GM13976 (cell line): ENCODE measurements around the gene POLE.

Experiments
- DNase-seq: peaks from one replicate; pipeline ENCODE4 v3.0.0; 2012; ENCODE audit warnings: low spot score
- in situ Hi-C: fragments of 300-500 bp; cut with MboI; formaldehyde crosslinking; loops from one replicate; pipeline ENCODE4 v1.12.0; 2022; ENCODE audit warnings: low sequenced_read_pairs, mixed read lengths, inconsistent platforms; ENCODE audit not compliant: unreplicated experiment
- TF ChIP-seq, protein P1 (sequence below): IDR thresholded peaks from 2 replicates; pipeline ENCODE4 v1.5.1; 2012; ENCODE audit warnings: borderline replicate concordance, mild to moderate bottlenecking; ENCODE audit not compliant: insufficient read depth; ENCODE audit errors: extremely low read depth, missing control alignments, control extremely low read depth

Gene POLE

DNA sequence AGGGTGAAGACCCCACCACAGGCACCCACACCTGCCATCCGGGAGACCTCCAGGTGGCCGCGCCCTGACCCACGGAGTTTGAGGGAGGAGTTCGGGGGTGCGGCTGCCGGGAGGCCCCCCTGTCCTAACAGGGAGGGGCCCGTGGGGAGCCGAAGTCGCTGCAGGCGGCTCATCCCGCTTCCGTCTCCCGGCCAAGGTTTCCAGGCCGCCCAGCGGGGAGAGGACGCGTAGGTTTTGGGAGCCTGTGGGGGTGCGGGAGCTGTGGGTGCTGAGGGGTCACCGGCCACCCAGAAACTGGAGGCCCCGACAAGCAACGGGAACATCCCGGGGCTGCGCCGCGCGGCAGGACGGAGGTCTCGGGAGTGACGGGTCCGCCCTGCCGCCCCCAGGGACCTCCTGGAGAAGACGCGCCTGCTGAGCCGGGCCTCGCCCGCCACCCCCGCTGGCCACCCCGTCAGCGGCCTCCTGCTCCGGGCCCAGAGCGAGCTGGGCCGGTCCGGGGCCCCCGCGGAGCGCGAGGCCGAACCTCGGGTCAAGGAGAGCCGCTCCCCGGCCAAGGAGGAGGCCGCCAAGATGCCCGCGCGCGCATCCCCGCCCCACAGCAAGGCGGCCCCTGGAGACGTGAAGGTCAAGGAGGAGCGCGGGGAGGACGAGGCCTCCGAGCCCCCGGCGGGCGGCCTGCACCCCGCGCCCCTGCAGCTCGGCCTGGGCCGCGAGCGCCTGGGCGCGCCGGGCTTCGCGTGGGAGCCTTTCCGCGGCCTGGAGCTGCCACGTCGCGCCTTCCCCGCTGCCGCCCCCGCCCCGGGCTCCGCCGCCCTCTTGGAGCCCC is 104.3 kb downstream of the POLE start:
- no peak for DNase-seq
- TF ChIP-seq, protein P1, sequence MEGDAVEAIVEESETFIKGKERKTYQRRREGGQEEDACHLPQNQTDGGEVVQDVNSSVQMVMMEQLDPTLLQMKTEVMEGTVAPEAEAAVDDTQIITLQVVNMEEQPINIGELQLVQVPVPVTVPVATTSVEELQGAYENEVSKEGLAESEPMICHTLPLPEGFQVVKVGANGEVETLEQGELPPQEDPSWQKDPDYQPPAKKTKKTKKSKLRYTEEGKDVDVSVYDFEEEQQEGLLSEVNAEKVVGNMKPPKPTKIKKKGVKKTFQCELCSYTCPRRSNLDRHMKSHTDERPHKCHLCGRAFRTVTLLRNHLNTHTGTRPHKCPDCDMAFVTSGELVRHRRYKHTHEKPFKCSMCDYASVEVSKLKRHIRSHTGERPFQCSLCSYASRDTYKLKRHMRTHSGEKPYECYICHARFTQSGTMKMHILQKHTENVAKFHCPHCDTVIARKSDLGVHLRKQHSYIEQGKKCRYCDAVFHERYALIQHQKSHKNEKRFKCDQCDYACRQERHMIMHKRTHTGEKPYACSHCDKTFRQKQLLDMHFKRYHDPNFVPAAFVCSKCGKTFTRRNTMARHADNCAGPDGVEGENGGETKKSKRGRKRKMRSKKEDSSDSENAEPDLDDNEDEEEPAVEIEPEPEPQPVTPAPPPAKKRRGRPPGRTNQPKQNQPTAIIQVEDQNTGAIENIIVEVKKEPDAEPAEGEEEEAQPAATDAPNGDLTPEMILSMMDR = no peak
- in situ Hi-C loops = no loop called here

DNA sequence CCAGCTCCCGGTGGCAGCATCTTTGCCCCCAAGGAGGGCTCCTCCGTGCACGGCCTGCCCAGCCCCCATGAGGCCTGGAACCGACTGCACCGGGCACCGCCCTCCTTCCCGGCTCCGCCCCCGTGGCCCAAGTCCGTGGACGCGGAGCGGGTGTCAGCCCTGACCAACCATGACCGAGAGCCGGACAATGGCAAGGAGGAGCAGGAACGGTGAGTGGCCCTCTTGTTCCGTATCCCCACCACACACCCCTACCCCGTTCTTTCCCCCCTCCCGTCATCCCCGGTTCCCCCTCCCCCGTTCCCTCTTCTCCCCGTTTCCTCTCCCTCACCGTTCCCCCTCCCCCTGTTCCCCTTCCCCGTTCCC is 105.1 kb downstream of the POLE start:
- TF ChIP-seq, protein P1 = no peak
- in situ Hi-C loops = no loop called here
- no peak for DNase-seq

DNA sequence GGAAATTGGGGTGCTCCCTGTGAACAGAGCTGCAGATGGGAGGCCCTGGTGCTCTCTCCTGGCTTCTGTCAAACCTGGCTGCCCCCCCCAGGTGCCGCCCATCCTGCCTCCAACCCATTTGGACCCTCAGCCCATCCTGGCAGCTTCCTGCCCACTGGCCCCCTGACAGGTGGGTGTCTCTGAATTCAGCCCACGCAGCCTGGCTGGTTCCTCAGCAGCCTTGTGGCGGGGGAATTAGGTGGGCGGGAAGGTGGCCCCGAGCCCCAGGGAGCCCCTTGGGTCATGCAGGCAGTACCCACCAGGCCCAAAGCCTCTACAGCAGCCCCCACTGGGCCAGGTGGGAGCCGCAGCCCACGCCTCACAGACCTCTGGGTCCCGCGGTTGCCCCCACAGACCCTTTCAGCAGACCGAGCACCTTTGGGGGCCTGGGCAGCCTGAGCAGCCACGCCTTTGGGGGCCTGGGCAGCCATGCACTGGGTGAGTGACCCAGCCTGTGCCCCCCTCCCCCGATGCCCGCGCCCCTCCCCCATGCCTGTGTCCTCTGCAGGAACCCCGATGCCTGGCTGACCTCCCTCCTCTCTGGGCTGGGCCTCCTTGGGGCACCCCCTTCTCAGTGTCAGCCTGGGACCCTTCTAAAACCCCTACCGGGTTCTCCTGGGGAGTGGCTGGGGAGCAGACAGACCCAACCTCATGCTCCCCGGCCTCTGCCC is 105.6 kb downstream of the POLE start:
- in situ Hi-C loops = no loop called here
- no peak for DNase-seq
- TF ChIP-seq, protein P1 = no peak

DNA sequence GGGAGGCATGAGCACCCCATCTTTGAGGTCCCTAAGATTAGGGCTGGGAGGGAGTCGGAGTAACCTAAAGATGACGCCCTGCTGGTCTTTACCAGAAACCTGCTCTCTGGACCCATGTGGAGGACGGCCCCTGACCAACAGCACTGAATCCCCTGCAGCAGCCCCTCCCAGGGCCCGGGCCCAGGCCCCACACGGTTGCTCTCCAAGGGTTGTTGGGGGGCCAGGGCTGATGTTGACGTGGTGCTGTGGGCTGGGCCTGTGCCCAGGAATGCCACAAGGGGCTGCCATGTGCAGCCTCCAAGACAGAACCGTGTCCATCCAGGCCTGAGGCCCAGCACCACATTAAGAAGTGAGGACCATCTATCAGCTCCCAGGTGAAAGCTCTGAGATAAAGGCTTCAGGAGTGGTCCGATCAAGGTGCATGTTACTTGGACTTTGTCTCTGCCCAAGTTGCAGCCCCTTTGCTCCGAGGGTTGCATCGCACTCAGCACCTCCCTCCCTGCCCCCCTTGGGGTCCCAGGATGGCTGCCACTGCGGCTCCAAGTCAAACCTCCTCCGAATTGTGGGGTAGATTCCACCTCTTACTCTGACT is 106.3 kb downstream of the POLE start:
- no peak for DNase-seq
- TF ChIP-seq, protein P1 = no peak
- in situ Hi-C loops = no loop called here

DNA sequence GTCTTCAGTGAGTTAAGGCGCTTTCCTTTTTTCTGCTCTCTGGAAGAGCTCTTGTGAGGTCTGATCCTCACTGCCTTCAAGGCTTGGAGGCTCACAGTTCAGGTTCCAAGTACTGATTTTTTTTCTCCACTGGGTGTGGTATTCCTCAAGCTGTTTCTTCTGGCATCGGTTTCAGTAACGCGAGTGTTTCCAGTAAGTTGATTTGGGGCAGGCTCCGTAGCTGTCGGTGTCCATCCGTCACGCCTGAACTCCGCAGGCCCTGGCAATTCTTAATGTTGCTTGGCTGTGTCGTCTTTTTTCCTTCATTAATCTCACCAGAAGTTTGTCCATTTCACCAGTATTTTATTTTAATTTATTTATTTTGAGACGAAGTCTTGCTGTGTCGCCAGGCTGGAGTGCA is 107.4 kb downstream of the POLE start:
- in situ Hi-C loops = no loop called here
- DNase-seq = no peak
- TF ChIP-seq, protein P1 = no peak

DNA sequence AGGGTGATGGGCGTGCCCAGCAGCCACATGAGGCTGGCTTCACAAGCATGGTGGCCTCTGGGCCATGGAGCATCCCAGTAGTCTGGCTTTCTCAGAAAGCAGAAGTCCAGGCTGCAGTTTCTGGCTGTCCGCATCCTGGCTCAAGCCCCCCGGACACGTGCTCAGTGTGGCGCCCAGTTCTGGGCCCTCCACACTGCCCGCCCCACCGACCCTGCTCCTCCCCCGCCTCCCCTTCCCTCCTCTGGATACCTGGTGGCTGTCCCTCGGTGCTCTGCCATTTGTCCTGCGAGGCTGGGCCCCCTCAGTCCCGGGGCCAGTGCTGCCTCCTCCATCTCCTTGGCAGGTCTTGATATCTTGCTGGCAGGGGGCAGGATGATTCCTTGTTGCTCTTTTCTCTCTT is 108.3 kb downstream of the POLE start:
- in situ Hi-C loops = no loop called here
- TF ChIP-seq, protein P1 = no peak
- no peak for DNase-seq
